ENCODE data around the gene PRSS58. TPM values are rescaled to one million over a fixed set of nuclear protein-coding genes. Genes with fewer than 3 reads are reported as not detected.

Gene PRSS58
- total RNA-seq, 1 donor from 2014 or later, result not detected

DNA sequence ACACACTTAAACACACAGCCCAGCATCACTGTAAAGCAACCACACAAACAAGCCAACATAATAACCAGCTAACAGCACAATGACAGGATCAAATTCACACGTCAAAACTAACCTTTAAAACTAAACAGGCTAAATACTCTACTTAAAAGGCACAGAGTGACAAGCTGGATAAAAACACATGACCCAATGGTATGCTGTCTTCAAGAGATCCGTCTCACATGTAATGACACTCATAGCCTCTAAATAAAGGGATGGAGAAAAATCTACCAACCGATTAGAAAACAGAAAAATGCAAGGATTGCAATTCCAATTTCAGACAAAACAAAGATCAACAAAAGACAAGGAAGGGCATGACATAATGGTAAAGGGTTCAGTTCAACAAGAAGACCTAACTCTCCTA, 17.2 kb upstream of the PRSS58 start:
- TF ChIP-seq, protein P1, sequence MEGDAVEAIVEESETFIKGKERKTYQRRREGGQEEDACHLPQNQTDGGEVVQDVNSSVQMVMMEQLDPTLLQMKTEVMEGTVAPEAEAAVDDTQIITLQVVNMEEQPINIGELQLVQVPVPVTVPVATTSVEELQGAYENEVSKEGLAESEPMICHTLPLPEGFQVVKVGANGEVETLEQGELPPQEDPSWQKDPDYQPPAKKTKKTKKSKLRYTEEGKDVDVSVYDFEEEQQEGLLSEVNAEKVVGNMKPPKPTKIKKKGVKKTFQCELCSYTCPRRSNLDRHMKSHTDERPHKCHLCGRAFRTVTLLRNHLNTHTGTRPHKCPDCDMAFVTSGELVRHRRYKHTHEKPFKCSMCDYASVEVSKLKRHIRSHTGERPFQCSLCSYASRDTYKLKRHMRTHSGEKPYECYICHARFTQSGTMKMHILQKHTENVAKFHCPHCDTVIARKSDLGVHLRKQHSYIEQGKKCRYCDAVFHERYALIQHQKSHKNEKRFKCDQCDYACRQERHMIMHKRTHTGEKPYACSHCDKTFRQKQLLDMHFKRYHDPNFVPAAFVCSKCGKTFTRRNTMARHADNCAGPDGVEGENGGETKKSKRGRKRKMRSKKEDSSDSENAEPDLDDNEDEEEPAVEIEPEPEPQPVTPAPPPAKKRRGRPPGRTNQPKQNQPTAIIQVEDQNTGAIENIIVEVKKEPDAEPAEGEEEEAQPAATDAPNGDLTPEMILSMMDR (IDR thresholded peaks at IDR 0.05; ENCODE audit: insufficient read depth, low read length, poor library complexity, severe bottlenecking), result no peak
- no peak overlapping the region for H3K4me3 ChIP-seq (ENCODE audit: low read depth, low read length)
- DNase-seq (ENCODE audit: low read depth), result no peak
- no peaks in the 10 kb centered on the region for H3K27me3 ChIP-seq (ENCODE audit: control insufficient read depth, insufficient read depth, low read length)
- no peaks in the 10 kb centered on the region for H3K36me3 ChIP-seq (ENCODE audit: control insufficient read depth, insufficient read depth, low read length)

DNA sequence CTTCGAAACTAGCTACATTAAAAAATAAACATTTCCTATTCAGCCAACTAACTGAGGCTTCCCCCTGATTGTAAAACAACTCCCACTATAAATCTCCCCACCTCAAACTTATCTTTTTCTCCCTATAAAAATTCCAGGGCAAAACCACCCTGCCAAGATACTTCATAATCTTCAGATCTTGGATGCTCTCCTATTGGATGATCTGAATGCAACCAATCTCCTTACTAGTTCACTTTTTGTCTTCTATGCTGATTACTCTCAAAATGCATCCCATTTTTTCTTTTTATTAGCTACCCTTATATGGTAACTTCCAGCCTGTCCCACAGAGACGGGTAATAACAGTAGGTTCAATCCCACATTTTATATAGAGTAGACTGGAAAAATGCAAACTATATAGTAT, 15.0 kb upstream of the PRSS58 start:
- Histone ChIP-seq H3K4me3 (ENCODE audit: low read depth, low read length) (no peak overlapping the region), H3K36me3 (ENCODE audit: control insufficient read depth, insufficient read depth, low read length) (no peaks in the 10 kb centered on the region), H3K27me3 (ENCODE audit: control insufficient read depth, insufficient read depth, low read length) (no peaks in the 10 kb centered on the region)
- DNase-seq (ENCODE audit: low read depth), result no peak
- TF ChIP-seq, protein P1 (IDR thresholded peaks at IDR 0.05; ENCODE audit: insufficient read depth, low read length, poor library complexity, severe bottlenecking), result no peak

DNA sequence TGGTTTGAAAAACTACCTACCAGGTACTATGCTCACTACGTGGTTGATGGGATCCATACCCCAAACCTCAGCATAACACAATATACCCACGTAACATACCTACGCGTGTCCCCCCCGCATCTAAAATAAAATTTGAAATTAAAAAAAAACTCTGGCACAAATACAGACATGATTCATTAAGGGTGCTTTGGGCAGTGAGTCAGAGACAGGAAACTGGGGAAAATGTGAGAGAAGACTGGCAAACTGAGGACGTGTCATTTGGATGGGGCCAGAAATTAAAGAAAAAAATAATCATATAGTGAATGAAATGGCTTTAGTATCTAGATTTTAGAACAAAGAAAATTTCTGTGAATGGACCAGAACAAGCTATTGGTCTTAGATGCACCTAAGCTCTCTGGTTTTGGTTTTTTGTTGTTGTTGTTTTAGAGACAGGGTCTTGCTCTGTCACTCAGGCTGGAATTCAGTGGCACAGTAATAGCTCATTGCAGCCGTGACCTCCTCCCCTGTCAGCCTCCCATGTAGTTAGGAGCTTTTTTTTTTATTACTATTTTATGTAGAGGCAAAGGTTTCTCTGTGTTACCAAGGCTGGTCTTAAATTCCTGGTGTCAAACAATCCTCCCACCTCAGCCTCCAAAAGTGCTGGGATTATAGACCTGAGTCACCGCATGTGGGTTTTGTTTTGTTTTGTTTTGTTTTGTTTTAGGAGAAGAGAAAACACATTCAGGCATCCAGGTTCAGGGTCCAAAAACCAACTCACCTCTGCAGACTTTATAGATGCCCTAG, 5.9 kb upstream of the PRSS58 start:
- H3K4me3 ChIP-seq (ENCODE audit: low read depth, low read length), result no peak overlapping the region
- H3K27me3 ChIP-seq (ENCODE audit: control insufficient read depth, insufficient read depth, low read length), result no peaks in the 10 kb centered on the region
- no peaks in the 10 kb centered on the region for H3K36me3 ChIP-seq (ENCODE audit: control insufficient read depth, insufficient read depth, low read length)
- TF ChIP-seq, protein P1 (IDR thresholded peaks at IDR 0.05; ENCODE audit: insufficient read depth, low read length, poor library complexity, severe bottlenecking), result no peak
- DNase-seq (ENCODE audit: low read depth), result no peak

DNA sequence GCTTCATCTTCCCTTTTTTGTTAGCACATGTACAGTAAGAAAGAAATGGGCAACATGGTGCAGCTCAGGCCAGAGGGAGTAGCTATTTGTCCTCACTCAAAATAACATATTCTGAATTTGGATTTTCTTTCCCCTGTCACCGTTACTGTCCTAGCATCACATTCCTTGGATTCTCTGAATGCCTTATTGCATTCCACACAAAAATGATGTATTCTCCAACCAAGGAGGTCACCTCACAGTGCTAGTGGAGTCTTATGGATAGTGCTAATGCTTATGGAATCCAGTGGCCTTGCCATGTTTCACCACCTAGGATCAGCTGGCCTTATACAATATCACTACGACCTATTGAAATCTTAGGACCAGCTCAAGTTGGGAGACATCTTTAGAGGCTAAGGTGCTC, 7.2 kb downstream of the PRSS58 start:
- TF ChIP-seq, protein P1 (IDR thresholded peaks at IDR 0.05; ENCODE audit: insufficient read depth, low read length, poor library complexity, severe bottlenecking), result no peak
- H3K4me3 ChIP-seq (ENCODE audit: low read depth, low read length), result no peak overlapping the region
- no peak for DNase-seq (ENCODE audit: low read depth)
- H3K27me3 ChIP-seq (ENCODE audit: control insufficient read depth, insufficient read depth, low read length), result no peaks in the 10 kb centered on the region
- no peaks in the 10 kb centered on the region for H3K36me3 ChIP-seq (ENCODE audit: control insufficient read depth, insufficient read depth, low read length)

DNA sequence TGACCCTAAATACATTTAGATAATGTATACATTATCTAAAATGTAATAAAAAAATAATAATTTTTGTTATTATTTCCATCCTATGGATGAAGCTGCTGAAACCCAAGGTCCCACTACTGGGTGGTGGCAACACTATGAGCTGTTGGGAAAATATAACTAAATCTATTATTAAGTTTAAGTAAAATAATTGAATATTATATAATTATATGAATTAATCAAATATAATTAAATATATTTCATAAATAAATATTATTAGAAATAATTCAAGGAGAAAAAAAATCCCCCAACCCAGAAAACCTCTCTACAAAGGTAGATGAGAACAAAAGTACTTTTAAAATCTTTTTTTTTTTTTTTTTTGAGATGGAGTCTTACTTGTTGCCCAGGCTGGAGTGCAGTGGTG, 7.9 kb downstream of the PRSS58 start:
- DNase-seq (ENCODE audit: low read depth), result no peak
- Histone ChIP-seq H3K27me3 (ENCODE audit: control insufficient read depth, insufficient read depth, low read length) (no peaks in the 10 kb centered on the region), H3K36me3 (ENCODE audit: control insufficient read depth, insufficient read depth, low read length) (no peaks in the 10 kb centered on the region), H3K4me3 (ENCODE audit: low read depth, low read length) (no peak overlapping the region)
- TF ChIP-seq, protein P1 (IDR thresholded peaks at IDR 0.05; ENCODE audit: insufficient read depth, low read length, poor library complexity, severe bottlenecking), result no peak

Measured in kidney epithelial cell (primary cell).